ENCODE results near the gene IGFN1.

IGFN1 gene

GRCh38 chr1:201186192-201186591 lies 4.4 kb upstream of the IGFN1 start:
- no peak for DNase-seq

- DNase-seq, result no peak
Measured at GRCh38 chr1:201189085-201189484, 1.5 kb upstream of the IGFN1 start.

GRCh38 chr1:201190005-201190404 lies 619 bp upstream of the IGFN1 start:
- no peak for DNase-seq

- no peak for DNase-seq
Measured at GRCh38 chr1:201191653-201192260, 1.1 kb downstream of the IGFN1 start.

- DNase-seq, result no peak
Measured at GRCh38 chr1:201192261-201192788, 1.7 kb downstream of the IGFN1 start.

GRCh38 chr1:201194046-201194445 lies 3.4 kb downstream of the IGFN1 start:
- DNase-seq, result no peak

- no peak for DNase-seq
Measured at GRCh38 chr1:201198598-201198997, 8.0 kb downstream of the IGFN1 start.

- no peak for DNase-seq
Measured at GRCh38 chr1:201205036-201205435, 14.4 kb downstream of the IGFN1 start.

- DNase-seq, result no peak
Measured at GRCh38 chr1:201206176-201206575, 15.6 kb downstream of the IGFN1 start.

GRCh38 chr1:201207046-201207445 lies 16.4 kb downstream of the IGFN1 start:
- DNase-seq, result no peak

- DNase-seq, result no peak
Measured at GRCh38 chr1:201208236-201208635, 17.6 kb downstream of the IGFN1 start.

GRCh38 chr1:201212056-201212455 lies 21.4 kb downstream of the IGFN1 start:
- no peak for DNase-seq

GRCh38 chr1:201212461-201213055 lies 21.9 kb downstream of the IGFN1 start:
- DNase-seq, result no peak

GRCh38 chr1:201213106-201213770 lies 22.6 kb downstream of the IGFN1 start:
- DNase-seq, result no peak

- no peak for DNase-seq
Measured at GRCh38 chr1:201213926-201214325, 23.3 kb downstream of the IGFN1 start.

- no peak for DNase-seq
Measured at GRCh38 chr1:201214461-201214860, 23.8 kb downstream of the IGFN1 start.

GRCh38 chr1:201214886-201215285 lies 24.3 kb downstream of the IGFN1 start:
- DNase-seq, result no peak

- DNase-seq, result no peak
Measured at GRCh38 chr1:201215531-201216357, 25.1 kb downstream of the IGFN1 start.

- no peak for DNase-seq
Measured at GRCh38 chr1:201216395-201217085, 25.9 kb downstream of the IGFN1 start.

GRCh38 chr1:201217146-201217545 lies 26.5 kb downstream of the IGFN1 start:
- DNase-seq, result no peak

- no peak for DNase-seq
Measured at GRCh38 chr1:201217851-201218250, 27.2 kb downstream of the IGFN1 start.

- DNase-seq, result no peak
Measured at GRCh38 chr1:201218409-201218808, 27.8 kb downstream of the IGFN1 start.

Measured in DMS79 treated with DMSO at 0.1 percent for 48 hours (cell line).